Neuron (in vitro differentiated cells): Measurements from ENCODE around the gene TRAF2.
A peak's percentile ranks its signal among the peaks of the same experiment; 100 is the strongest.
"Not testable (repeated sequence)": the region's sequence is repeated elsewhere in the genome, so short reads cannot be mapped to it uniquely, and the experiment has no call there.

Experiments
- H2AFZ ChIP-seq: one replicate; pipeline ENCODE4 v1.6.1; 2013; ENCODE audit warnings: low read depth, mild to moderate bottlenecking, inconsistent platforms, low read length, moderate library complexity
- H3K27me3 ChIP-seq: one replicate; pipeline ENCODE4 v1.6.1; 2013; ENCODE audit warnings: low read length; ENCODE audit not compliant: insufficient read depth
- H3K36me3 ChIP-seq: one replicate; pipeline ENCODE4 v1.6.1; 2013; ENCODE audit warnings: low read length; ENCODE audit not compliant: insufficient read depth
- H3K4me1 ChIP-seq: one replicate; pipeline ENCODE4 v1.6.1; 2013; ENCODE audit warnings: low read length; ENCODE audit not compliant: insufficient read depth
- H3K4me3 ChIP-seq: 2 replicates; pipeline ENCODE4 v1.5.1; 2013; ENCODE audit warnings: mild to moderate bottlenecking, low read length, moderate library complexity
- H3K9me3 ChIP-seq: one replicate; pipeline ENCODE4 v1.6.1; 2013; ENCODE audit warnings: low read length

TRAF2 gene, protein sequence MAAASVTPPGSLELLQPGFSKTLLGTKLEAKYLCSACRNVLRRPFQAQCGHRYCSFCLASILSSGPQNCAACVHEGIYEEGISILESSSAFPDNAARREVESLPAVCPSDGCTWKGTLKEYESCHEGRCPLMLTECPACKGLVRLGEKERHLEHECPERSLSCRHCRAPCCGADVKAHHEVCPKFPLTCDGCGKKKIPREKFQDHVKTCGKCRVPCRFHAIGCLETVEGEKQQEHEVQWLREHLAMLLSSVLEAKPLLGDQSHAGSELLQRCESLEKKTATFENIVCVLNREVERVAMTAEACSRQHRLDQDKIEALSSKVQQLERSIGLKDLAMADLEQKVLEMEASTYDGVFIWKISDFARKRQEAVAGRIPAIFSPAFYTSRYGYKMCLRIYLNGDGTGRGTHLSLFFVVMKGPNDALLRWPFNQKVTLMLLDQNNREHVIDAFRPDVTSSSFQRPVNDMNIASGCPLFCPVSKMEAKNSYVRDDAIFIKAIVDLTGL

DNA sequence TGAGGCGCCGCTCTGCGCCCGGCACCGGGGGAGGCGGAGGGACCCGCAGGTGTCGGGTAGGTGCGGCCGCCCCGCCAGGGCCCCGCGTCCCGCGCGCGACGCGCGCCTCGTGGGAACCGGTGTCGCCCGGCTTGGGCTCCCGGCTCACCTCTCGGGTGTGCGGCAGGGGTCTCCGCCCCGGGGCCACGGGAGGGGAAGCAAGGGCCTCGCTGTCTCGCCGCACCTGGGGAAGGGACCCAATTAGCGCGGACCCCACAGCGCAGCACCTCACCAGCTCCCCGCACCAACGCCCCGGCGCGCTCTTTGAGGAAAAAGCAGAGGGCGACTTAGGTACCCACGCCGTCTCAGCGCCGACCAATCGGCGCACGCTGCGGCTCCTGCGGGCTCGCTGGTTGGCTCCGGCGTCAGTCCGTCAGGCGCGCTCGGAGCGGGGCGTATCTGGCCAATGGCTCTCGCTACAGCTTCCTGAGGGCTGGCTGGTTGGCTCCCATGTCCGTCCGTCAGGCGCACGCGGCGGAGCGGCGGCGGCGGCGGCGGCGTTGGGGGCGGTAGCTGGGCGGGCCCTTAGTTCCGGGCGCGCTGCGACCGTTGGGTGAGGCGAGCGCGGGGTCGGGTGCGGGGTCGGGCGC, at the start of gene TRAF2:
TRAF2 (plus strand) TSS at position 567 of the 629 bp plus-strand sequence. CDS start 12,225 bp downstream, outside the sequence.
- peak within 1 kb of the TSS; percentile 76 for H2AFZ ChIP-seq
- H3K9me3 ChIP-seq: no peaks in the 10 kb centered on the region
- H3K4me3 ChIP-seq: peak within 1 kb of the TSS; percentile 70
- peaks cover 14% of the 10 kb centered on the region for H3K36me3 ChIP-seq
- H3K4me1 ChIP-seq: peaks cover 23% of the 10 kb centered on the region
- no peaks in the 10 kb centered on the region for H3K27me3 ChIP-seq

DNA sequence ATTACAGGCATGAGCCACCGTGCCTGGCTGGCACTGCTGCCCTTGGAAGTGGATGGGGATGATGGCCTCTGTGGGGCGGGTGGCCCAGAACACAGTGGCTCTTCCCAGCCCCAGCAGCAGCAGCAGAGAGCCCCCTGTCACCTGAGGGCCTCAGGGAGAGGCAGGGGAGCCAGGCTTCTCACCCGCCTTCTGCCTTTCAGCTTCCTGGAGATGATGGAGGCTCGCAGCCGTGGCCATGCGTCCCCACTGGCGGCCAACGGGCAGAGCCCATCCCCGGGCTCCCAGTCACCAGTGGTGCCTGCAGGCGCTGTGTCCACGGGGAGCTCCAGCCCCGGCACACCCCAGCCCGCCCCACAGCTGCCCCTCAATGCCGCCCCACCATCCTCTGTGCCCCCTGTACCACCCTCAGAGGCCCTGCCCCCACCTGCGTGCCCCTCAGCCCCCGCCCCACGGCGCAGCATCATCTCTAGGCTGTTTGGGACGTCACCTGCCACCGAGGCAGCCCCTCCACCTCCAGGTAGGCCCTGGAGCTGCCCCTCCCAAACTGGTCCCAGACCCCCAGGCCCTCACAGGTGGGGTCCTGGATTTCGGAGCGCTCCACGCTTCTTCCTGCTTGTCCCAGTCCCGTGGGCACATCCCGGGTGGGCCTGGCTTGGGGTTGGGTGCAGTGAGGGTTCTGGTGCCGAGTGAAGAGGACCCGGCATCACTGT, 49.0 kb upstream of the TRAF2 start:
- Histone ChIP-seq H3K4me1 (peaks cover 23% of the 10 kb centered on the region), H3K9me3 (no peaks in the 10 kb centered on the region), H2AFZ (no peak overlapping the region), H3K27me3 (no peaks in the 10 kb centered on the region), H3K36me3 (peaks cover 43% of the 10 kb centered on the region), H3K4me3 (no peak overlapping the region)

DNA sequence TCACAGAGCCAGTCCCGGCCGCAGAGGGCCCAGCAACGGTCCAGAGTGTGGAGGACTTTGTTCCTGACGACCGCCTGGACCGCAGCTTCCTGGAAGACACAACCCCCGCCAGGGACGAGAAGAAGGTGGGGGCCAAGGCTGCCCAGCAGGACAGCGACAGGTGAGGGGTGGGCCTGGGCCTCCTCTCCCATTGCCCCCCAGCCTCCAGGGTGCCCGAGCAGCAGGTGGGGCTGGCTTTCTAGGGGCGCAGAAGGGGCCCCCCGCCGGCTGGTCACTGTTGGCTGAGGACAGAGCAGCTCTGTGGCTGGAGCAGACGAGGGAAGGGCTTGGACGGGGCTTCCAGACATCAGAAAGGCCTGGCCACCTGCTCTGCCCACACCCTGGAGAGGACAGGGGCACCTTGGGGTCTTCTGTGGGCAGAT, 48.4 kb upstream of the TRAF2 start:
- H2AFZ ChIP-seq, H3K27me3 ChIP-seq, H3K4me3 ChIP-seq, H3K9me3 ChIP-seq: not testable (repeated sequence)
- peaks cover 38% of the 10 kb centered on the region for H3K36me3 ChIP-seq
- H3K4me1 ChIP-seq: peaks cover 26% of the 10 kb centered on the region

DNA sequence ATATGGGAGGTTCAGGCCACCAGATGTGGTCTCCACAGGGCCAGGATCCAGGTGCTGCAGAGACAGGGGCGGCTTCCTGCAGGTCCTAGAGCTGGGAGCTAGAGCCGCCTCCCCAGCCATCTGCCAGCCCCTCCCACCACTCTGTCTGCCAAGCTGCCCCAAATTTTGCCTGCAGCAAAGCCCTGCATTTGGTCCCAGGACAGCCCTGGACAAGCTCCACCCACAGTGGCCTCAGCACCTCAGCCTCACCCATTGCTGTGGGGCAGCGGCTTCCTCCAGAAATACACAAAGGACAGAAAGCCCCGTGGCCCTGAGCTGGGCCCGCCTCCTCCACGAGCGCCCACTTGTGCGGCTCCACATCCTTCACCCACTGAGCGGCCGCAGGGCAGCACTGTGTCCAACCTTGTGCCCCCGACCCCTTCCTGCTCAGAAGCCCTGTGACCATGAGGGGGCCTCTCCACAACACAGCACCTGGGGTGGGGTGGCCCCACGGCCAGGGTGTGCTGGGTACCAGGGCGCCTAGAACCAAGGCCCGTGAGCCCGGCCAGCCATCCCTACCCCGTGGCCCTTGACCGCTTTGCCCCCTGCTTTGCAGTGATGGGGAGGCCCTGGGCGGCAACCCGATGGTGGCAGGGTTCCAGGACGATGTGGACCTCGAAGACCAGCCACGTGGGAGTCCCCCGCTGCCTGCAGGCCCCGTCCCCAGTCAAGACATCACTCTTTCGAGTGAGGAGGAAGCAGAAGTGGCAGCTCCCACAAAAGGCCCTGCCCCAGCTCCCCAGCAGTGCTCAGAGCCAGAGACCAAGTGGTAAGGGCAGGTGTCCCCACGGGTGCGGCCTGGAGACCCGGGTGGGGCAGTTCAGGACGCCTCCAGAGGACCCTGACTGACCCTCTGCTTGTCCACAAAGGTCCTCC, 47.7 kb upstream of the TRAF2 start:
- Histone ChIP-seq H2AFZ (no peak overlapping the region), H3K4me3 (no peak overlapping the region), H3K4me1 (peaks cover 32% of the 10 kb centered on the region), H3K36me3 (peaks cover 37% of the 10 kb centered on the region), H3K27me3 (no peaks in the 10 kb centered on the region), H3K9me3 (no peaks in the 10 kb centered on the region)

DNA sequence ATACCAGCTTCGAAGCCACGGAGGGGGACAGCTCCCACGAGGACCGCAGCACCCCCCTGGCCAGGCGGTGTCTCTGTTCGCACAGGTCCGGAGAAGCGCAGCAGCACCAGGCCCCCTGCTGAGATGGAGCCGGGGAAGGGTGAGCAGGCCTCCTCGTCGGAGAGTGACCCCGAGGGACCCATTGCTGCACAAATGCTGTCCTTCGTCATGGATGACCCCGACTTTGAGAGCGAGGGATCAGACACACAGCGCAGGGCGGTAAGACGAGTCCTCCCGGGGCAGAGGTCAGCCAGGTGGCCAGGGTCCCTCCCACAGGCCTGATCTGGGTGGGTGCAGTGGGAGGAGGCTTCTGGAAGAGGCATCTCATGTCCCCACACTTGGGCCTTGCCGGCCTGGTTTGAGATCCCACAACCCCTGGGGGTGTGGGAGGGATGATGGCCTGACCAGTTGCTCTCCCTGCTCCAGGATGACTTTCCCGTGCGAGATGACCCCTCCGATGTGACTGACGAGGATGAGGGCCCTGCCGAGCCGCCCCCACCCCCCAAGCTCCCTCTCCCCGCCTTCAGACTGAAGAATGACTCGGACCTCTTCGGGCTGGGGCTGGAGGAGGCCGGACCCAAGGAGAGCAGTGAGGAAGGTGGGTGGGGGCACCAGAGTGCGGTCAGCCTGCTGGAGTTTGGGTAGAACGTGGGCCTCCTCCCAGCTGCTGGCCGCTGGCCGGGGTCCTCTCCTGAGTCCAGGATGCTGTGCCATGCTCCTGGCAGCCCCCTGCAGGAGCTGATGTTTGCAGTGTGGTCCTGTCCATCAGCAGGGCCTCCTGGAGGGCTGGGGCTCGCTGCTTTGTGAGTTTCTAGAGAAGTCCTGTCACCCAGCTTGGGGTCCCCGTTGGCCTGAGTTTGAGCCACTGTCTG, 46.8 kb upstream of the TRAF2 start:
- H2AFZ ChIP-seq: no peak overlapping the region
- H3K36me3 ChIP-seq: peaks cover 33% of the 10 kb centered on the region
- no peaks in the 10 kb centered on the region for H3K9me3 ChIP-seq
- no peak overlapping the region for H3K4me3 ChIP-seq
- no peaks in the 10 kb centered on the region for H3K27me3 ChIP-seq
- peaks cover 32% of the 10 kb centered on the region for H3K4me1 ChIP-seq

DNA sequence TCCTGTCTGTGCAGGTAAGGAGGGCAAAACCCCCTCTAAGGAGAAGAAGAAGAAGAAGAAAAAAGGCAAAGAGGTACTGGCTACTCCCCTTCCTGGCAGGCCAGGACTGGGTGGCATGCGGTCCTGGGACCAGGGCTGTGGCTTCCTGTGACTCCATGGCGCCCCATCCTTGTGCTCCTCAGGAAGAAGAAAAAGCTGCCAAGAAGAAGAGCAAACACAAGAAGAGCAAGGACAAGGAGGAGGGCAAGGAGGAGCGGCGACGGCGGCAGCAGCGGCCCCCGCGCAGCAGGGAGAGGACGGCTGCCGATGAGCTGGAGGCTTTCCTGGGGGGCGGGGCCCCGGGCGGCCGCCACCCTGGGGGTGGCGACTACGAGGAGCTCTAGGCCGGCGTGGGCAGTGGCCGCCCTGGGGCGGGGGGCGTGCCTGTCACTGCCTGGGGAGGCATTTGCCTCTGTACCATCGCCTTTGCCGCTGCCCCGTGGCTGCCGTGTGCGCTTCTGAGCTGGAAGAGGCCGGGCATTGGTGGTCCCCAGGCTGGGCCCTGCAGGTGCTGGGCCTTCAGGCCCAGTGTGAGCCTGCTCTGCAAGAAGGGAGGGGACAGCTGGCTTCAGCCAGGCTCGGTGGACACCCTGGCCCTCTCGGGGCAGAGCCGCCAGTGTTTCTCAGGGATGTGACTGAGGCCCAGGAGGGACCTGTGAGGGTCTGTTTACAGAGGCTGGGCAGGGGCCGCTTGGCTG, 46.0 kb upstream of the TRAF2 start:
- Histone ChIP-seq H3K9me3 (no peaks in the 10 kb centered on the region), H3K27me3 (no peaks in the 10 kb centered on the region), H3K36me3 (peaks cover 31% of the 10 kb centered on the region), H3K4me3 (no peak overlapping the region), H2AFZ (no peak overlapping the region), H3K4me1 (peaks cover 32% of the 10 kb centered on the region)

DNA sequence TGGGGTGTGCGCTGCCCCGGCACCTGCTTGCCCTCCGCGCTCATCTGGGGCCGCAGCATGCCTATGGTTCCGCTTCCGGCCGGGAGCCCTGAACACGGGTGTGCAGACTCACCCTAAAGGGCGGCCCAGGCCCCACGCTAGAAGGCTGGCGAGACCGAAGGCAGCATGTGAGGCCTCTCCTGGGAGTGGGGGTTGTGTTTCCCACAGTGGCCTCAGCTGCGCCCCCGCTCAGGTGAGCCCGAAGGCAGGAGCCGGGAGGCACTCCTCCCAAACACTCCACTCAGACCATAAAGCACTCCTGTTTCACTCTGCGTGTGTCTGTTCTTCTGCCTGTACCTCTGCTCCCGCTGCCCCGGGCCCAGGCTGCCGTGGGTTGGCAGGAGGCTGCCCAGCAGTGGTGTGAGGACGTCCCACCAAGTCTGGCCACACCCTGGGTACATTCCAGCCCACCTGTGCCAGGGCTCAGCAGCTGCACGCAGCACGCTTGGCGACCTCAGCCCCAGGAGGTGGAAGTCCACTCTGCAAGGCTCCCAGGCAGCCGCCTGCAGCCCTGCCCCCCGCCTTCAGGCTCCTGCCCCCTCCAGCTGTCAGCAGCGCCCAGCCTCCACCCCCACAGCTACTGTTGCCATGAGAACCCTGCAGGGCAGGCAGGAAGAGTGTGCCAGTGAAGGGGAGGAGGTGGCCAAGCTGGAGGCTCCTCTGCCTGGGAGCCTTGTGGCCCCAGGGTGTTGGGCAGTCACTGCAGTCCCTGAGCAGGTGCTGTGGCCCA, 45.3 kb upstream of the TRAF2 start:
- Histone ChIP-seq H3K27me3 (no peaks in the 10 kb centered on the region), H3K4me1 (peaks cover 32% of the 10 kb centered on the region), H2AFZ (no peak overlapping the region), H3K4me3 (no peak overlapping the region), H3K36me3 (peaks cover 24% of the 10 kb centered on the region), H3K9me3 (no peaks in the 10 kb centered on the region)

DNA sequence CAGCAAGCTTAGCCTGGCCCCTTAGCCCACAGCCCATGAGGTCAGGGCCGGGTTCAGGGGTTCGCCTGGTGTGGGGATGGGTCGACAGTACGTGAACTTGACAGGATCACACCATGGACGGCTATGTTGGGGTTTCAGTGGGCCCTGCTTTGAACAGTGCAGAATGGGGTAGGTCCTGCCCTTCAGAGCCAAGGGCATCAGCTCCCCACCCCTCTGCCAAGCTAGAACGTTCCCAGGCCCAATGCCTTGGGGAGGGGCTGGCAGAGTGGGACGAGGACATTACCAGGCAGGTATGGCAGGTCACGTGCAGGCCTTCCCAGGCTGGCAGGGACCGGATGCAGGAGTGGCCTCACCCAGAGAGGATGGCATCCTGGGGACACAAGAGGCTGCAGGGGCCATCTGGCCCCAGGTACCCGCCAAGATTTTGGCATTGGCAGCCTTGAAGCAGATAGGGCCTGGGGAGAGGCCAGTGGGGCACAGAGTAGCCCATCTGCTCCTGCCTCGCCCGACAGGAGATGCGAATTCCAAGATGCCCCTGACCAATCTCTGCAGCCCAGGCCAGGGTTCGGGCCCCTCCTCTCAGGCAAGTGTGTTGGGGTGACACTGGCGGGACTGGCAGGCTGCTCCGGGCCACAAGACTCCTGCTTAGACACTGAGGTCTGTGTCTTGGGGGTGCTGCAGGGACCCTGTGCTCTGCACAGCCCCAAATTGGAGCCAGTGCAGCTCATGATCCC, 44.5 kb upstream of the TRAF2 start:
- not testable (repeated sequence) for H3K27me3 ChIP-seq, H3K9me3 ChIP-seq, H2AFZ ChIP-seq, H3K4me3 ChIP-seq
- H3K36me3 ChIP-seq: peaks cover 22% of the 10 kb centered on the region
- peaks cover 32% of the 10 kb centered on the region for H3K4me1 ChIP-seq

DNA sequence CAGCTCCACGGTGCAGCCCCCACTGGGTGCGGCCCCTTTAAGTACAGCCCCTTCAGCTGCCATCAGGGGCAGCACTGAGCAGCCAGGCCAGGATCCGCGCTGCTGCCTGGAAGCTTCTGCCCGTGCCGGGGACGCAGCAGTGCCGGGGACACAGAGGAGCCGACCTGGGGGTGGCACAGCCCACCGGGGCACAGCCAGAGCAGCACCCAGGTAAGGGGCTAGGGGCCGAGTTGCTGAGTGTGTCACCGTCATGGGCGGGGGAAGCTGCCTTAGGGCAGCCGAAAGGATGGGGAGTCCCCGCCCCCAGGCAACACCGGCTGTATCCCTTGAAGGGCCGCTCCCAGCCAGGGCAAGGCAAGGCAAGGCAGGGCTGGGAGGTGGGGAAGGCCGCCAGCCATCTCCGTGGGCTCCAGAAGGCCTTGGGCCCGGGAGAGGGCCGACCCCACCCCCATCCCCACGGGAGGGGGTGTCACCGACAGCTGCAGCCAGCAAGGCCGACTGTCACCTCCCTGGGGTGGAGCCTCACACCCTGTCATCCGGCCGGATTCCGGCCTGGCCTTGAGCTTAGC, 43.9 kb upstream of the TRAF2 start, which contains the start of gene AJM1:
AJM1 (plus strand) TSS at position 99 of the 569 bp plus-strand sequence. CDS start 1,937 bp downstream, outside the sequence.
- H3K4me3 ChIP-seq: peak within 1 kb of the TSS; percentile 56
- not testable (repeated sequence) for H3K27me3 ChIP-seq, H3K9me3 ChIP-seq, H2AFZ ChIP-seq
- H3K4me1 ChIP-seq: peaks cover 33% of the 10 kb centered on the region
- peaks cover 22% of the 10 kb centered on the region for H3K36me3 ChIP-seq

DNA sequence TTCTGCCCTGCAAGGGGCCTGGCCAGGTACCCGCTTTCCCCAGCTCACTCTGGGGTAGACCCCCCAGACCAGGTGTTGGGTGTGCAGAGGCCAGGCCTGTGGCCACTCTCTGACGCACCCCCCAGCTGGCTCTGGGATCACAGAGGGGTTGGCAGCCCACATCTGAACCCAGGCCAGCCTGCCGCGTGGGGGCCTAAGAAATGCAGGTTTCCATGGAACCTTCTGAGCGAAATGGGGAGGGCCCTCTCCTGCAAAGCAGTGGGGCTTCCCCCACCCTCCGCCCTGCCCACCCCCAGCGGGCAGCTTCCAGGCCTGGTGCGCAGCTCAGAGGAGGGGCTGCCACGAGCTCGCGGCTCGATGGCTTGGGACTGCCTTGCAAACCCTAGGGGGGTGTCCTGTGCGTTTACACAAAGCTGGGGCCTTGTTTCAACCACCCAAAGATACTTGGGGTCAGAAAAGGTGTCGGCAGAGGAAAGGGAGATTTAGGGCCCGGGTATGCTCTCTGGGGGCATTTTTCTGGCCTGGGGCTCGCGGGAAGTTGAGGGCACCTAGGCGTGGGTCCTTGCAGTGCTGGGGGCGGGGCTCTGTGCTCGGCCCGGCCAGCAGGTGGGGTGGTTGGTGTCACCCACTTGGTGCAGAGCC, 43.0 kb upstream of the TRAF2 start:
- not testable (repeated sequence) for H2AFZ ChIP-seq, H3K4me3 ChIP-seq, H3K9me3 ChIP-seq, H3K27me3 ChIP-seq
- H3K36me3 ChIP-seq: peaks cover 17% of the 10 kb centered on the region
- H3K4me1 ChIP-seq: peaks cover 36% of the 10 kb centered on the region
